ENCODE measurements around the gene GPR150.

Gene GPR150

DNA sequence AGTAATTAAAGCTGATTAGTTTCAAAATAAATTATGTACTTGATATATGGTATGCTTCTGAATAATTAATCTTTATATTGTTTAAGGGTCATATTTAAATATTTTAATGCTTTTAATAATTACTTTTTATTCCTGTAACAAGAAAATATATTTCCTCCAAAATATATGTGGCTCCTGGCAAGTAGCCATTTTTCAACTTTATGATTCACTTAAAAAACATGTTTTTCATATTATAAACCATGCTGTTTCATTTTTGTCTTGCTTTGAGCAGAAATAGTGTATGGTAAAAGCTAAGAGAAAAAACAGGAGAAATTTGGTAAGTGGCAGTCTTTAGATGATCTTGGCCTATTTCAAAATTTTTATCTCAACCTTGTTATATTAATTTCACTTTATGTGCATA lies 48.3 kb downstream of the GPR150 start:
- TF ChIP-seq, protein P1, sequence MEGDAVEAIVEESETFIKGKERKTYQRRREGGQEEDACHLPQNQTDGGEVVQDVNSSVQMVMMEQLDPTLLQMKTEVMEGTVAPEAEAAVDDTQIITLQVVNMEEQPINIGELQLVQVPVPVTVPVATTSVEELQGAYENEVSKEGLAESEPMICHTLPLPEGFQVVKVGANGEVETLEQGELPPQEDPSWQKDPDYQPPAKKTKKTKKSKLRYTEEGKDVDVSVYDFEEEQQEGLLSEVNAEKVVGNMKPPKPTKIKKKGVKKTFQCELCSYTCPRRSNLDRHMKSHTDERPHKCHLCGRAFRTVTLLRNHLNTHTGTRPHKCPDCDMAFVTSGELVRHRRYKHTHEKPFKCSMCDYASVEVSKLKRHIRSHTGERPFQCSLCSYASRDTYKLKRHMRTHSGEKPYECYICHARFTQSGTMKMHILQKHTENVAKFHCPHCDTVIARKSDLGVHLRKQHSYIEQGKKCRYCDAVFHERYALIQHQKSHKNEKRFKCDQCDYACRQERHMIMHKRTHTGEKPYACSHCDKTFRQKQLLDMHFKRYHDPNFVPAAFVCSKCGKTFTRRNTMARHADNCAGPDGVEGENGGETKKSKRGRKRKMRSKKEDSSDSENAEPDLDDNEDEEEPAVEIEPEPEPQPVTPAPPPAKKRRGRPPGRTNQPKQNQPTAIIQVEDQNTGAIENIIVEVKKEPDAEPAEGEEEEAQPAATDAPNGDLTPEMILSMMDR (IDR thresholded peaks at IDR 0.05; ENCODE audit: extremely low read depth, missing control alignments), result no peak
- DNase-seq (ENCODE audit: low spot score), result no peak

GRCh38 chr5:95668728-95669127 lies 48.8 kb downstream of the GPR150 start:
- TF ChIP-seq, protein P1 (IDR thresholded peaks at IDR 0.05; ENCODE audit: extremely low read depth, missing control alignments), result no peak
- DNase-seq (ENCODE audit: low spot score), result no peak

- TF ChIP-seq, protein P1 (IDR thresholded peaks at IDR 0.05; ENCODE audit: extremely low read depth, missing control alignments), result no peak
- DNase-seq (ENCODE audit: low spot score), result no peak
Observed at GRCh38 chr5:95669540-95669939, 49.7 kb downstream of the GPR150 start.

GRCh38 chr5:95669985-95670384 lies 50.1 kb downstream of the GPR150 start:
- no peak for DNase-seq (ENCODE audit: low spot score)
- TF ChIP-seq, protein P1 (IDR thresholded peaks at IDR 0.05; ENCODE audit: extremely low read depth, missing control alignments), result no peak

DNA sequence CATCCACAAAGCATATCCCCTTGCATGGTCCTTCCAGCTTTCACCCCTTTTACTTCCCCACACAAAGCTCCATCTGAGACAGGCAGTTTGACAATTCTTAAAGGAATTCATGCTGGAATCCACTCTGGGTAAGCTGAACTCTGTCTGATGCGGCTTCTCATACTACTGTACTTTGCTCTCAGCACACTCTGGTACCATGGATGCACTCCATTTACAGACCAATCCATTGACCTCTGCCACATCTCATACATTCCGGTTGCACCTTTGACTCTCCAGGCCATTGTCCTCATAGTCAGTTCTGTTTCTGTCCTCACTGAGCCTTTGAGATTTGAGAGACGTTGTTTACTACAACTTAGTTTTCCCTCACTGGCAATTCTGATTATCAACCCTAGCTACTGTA lies 50.7 kb downstream of the GPR150 start:
- TF ChIP-seq, protein P1 (IDR thresholded peaks at IDR 0.05; ENCODE audit: extremely low read depth, missing control alignments), result no peak
- no peak for DNase-seq (ENCODE audit: low spot score)
